Activated gamma-delta T cell treated with anti-CD3 and anti-CD28 coated beads, Interleukin-2, amount 50 U/mL, for 16 hours (primary cell): ENCODE results near the gene LTK.
"Not testable (repeated sequence)": the region's sequence is repeated elsewhere in the genome, so short reads cannot be mapped to it uniquely, and the experiment has no call there.

Experiments
- DNase-seq: peaks from one replicate; pipeline ENCODE4 v3.0.0-alpha.2; 2020; ENCODE audit warnings: low read depth

Gene LTK

DNA sequence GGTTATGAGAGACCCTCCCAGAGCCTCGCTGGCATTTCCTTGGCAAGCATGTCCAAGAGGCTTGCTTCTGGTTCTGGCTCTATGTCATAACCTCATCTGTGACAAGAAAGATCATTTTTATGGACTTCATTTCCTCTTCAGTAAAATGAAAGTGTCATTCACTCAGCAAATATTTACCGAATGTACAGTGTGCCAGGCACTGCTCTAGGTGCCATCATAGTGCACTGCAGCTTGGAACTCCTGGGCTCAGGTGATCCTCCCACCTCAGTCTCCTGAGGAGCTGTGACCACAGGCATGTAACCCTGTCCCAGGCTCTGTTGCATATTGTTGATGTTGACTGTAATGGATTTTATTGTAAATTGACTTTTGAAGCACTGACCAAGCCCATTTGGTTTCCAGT lies 38.7 kb downstream of the LTK start:
- no peak for DNase-seq

- DNase-seq = no peak
Measured at GRCh38 chr15:41474436-41474835, 39.2 kb downstream of the LTK start.

DNA sequence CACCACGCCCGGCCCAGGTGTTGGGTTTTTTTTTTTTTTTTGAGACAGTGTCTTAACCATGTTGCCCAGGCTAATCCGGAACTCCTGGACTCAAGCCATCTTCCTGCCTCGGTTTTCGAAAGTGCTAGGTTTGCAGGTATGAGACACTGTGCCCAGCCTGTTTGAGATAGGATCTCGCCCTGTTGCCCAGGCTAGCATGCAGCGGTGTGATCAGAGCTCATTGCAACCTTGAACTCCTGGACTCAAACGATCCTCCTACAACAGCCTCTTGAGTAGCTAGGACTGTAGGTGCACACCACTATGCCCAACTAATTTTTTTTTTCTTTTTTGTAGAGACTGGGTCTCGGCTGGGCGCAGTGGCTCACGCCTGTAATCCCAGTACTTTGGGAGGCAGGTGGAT lies 40.2 kb downstream of the LTK start:
- DNase-seq = no peak

- DNase-seq = not testable (repeated sequence)
Measured at GRCh38 chr15:41469644-41470043, 44.0 kb downstream of the LTK start.

DNA sequence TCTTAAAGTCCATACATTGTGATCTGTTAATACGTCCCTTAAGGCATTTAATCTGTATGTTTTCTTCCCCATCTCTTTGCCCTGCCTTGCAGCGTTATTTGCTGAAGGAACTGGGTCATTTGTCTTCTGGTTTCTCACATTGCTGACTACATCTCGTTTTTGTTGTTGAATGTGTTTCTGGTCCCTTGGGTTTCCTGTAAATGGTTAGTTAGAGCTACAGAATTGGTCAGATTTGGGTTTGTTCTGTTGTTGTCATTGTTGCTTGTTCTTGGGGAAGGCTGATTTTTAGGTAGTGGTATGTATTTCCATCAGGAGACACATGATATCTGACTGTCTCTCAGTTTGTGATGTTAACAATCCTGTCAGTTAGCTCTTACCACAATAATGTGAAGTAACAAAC lies 46.9 kb downstream of the LTK start:
- DNase-seq = no peak

DNA sequence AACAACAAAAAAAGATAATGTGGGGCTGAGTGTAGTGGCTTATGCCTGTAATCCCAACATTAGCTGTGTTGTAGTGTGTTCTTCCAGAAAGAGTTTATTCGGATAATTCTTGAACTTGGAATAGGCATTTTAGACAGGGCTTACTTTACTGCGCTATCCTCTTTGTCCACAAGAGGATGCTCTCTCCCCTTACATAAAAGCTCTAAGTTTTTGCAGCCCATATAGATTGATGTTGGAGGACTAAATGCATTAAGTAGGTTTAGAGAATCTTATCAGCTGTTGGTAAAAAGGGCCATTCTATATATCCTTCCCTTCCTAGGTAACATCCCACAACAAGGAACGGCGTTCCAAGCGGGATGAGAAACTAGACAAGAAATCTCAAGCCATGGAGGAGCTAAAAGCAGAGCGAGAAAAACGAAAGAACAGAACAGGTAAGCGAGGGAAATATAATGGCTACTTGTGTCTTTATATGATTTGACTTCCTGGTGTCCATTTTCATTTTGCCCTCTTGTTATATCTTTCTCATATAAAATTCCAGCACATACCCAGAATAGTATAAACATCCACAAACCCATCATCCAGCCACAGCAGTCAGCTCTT lies 47.7 kb downstream of the LTK start:
- no peak for DNase-seq

DNA sequence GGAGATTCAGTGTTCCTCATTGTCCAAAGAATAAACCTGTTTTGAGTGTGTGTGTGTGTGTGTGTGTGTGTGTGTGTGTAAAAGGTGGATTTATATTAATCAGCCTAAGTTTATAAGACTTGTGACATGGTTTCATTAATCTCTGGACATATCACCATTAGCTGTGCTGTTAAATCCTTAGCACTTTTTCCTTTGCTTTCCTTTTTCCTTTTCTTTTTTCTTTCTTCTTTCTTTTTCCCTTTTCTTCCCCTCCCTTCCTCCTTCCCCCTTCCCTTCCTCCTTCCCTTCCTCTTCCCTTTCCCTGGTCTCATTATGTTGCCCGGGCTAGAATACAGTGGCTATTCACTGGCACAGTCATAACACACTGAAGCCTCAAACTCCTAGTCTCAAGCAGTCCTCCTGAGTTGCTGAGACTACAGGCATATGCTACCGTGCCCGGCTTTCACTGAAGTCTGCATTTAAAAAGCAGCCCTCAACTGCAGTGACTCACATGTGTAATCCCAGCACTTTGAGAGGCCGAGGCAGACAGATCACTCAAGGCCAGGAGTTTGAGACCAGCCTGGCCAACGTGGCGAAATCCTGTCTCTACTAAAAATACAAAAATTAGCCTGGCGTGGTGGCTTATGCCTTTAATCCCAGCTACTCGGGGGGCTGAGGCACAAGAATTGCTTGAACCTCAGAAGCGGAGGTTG lies 48.6 kb downstream of the LTK start:
- DNase-seq = no peak

- DNase-seq = no peak
Measured at GRCh38 chr15:41462084-41462795, 51.4 kb downstream of the LTK start.
